Measurements from ENCODE around the gene ASPM.

DNA sequence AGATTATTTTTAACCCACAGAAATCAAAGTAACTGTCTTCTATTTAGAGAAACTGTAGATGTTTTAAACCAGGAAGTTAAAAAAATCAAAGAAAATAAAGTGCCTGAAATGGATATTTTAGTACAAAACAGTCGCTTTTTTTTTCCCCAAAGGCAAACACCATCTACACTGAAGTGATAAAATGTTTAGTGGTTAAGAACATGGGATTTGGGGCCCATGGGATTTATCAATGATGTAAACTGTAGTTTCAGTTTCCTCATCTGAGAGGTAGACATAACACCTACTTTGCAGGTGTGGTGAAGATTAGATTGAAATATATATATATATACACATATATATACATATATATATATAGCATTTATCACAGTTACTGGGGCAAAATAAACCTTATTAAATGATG lies 22.1 kb downstream of the ASPM start:
- TF ChIP-seq CTCF (IDR thresholded peaks at IDR 0.05) (no peak), EZH2 (IDR thresholded peaks at IDR 0.05) (no peak), EZH2phosphoT487 (IDR thresholded peaks at IDR 0.05) (no peak)
